HCEC 1CT (cell line): Measurements from ENCODE around the gene PANK3.
A peak's percentile ranks its signal among the peaks of the same experiment; 100 is the strongest.
"Not testable (repeated sequence)": the region's sequence is repeated elsewhere in the genome, so short reads cannot be mapped to it uniquely, and the experiment has no call there.

Source experiments
- DNase-seq: peaks from one replicate; pipeline ENCODE4 v3.0.0-alpha.2; 2017

The PANK3 gene

GRCh38 chr5:168549554-168549953 is 29.6 kb downstream of the PANK3 start:
- DNase-seq: no peak

GRCh38 chr5:168537176-168537575 is 42.0 kb downstream of the PANK3 start:
- no peak for DNase-seq

GRCh38 chr5:168534351-168534750 is 44.8 kb downstream of the PANK3 start:
- not testable (repeated sequence) for DNase-seq

DNA sequence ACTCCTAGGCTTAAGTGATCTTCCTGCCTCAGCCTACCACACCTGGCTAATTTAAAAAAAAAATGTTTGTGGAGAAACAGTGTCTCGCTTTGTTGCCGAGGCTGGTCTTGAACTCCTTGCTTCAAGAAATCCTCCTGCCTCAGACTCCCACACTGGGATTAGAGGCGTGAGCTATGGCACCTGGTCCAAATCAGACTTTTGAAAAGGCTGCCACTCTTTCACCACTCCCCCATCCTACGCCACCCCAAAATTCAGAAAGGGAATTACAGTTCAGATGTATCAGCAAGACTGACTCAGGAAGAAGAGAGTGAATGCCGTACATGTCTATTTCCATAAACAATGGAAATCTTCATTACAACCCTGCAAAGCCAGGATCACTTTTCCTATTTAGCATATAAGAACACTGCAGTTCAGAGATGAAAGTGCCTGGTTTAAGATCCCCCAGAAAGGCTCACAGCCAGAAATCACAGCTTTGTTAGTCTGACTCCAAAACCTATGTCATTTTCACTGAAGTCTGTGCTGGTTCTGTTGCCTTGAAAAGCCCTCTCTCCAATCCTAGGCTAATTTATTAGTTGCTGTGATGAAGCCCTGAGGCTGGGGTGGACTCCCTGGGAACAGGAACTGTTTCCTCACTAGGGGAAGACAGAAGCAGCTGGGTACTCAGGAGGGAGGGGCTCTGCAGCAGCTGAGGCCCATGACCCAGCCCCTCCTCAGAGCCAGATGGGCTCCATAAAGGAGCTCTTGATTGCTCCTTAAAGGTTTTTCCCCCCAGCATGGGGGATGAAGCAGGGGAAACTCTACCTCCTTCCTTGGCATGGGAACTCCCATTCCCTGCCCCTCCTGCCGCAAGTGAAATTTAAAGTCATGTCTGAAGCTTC is 46.9 kb downstream of the PANK3 start:
- no peak for DNase-seq

- DNase-seq: no peak
These were observed 48.0 kb downstream of the PANK3 start for GRCh38 chr5:168531191-168531590.

- peak; percentile 15 for DNase-seq
These were observed 48.5 kb downstream of the PANK3 start for GRCh38 chr5:168530621-168531150.

DNA sequence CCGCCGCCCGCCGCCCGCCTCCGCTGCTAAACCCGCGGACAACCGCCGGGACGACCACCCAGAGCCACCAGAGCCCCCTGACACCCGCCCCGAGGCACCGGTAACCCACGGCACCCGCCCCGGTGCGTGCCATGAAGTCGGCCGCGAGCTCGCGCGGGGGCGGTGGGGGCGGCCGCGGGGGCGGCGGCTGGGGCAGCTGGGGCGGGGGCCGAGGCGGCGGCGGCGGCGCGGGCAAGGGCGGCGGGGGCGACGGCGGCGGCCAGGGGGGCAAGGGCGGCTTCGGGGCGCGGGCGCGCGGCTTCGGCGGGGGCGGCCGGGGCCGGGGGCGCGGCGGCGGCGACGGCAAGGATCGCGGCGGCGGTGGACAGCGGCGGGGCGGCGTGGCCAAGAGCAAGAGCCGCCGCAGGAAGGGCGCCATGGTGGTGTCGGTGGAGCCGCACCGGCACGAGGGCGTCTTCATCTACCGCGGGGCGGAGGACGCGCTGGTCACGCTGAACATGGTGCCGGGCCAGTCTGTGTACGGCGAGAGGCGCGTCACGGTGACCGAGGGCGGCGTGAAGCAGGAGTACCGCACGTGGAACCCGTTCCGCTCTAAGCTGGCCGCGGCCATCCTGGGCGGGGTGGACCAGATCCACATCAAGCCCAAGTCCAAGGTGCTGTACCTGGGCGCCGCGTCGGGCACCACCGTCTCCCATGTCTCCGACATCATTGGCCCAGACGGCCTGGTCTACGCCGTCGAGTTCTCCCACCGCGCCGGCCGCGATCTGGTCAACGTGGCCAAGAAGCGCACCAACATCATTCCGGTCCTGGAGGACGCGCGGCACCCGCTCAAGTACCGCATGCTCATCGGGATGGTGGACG is 49.6 kb downstream of the PANK3 start:
- no peak for DNase-seq

DNA sequence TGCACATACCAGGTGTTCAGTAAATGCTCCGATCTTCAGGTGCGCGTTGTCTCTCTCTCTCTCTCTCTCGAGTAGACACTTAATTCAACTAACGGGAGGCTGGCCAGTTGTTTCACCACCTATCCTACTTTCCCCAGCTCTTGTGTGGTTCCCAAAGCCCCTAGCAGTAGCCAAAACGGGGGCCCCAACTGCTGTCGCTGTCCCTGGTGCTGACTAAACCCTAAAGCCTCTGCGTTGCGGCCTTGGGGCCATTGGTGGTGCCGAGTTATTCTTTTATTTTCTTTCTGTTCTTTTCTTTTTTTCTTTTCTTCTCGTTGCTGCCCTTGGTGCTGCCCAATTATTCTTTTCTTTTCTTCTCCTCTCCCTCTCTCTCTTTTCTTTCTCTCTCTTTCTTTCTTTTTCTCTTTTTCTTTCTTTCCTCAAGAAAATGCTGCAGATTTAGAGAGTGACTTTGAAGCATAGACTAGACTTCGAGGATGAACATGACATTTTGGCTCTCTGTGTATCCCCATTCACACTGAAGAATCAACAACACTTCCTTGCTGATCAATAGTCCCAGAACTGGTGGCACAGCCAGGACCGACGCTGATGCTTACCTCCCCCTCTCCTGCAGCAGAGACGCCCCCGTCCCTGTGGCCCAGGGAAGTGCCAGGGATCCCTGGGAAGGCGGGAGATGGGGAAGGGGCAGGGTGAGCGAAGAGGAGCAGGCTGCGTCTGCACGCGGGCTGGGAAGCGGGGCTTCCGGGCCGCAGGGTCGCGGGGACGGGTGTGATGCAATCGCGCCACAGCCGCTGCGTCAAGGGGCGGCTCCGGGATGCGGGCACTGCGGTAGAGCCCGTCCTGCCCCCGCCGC is 50.4 kb downstream of the PANK3 start, which contains the start of gene FBLL1:
Gene FBLL1, plus strand, starts transcription at position 785 of the 853 bp plus-strand sequence. CDS start 200 bp downstream, outside the sequence.
- no peak for DNase-seq

DNA sequence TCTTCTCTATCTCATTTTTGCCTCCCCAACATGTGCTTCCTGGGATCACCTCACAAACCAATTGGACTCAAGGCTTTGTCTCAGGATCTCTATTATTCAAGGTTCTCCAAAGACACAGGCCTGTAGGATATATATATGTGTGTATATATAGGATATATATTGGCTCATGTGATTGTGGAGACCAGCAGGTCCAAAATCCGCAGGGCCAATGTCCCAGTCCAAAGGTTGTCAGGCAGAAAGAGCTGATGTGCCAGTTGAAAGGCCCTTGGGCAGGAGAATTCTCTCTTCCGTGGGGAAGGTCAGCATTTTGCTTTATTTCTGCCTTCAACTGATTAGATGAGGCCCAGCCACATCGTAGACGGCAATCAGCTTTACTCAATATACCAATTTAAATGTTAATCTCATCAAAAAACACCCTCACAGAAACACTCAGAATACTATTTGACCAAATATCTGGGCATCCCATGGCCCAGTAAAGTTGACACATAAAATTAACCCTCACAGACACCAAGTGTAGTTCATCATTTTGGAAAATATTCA is 51.3 kb downstream of the PANK3 start:
- DNase-seq: no peak

DNA sequence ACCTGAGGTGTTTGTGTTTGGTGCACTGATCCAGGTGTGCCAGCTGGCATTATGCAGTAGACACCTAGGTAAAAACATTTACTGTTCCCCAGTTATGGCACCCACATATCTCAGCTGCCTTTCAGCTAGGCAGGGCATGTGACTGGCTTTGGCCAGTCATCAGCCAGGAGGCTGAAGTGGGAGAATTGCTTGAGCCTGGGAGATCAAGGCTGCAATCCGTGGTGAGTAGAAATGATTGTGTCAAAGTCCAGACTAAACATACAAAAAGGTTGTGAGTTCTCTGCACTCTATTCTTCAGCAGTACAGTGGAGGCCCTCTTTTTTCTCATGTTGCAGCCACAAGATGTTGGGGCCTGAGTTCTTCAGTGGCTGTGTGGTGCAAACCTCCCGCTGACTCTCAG is 53.3 kb downstream of the PANK3 start:
- no peak for DNase-seq

DNA sequence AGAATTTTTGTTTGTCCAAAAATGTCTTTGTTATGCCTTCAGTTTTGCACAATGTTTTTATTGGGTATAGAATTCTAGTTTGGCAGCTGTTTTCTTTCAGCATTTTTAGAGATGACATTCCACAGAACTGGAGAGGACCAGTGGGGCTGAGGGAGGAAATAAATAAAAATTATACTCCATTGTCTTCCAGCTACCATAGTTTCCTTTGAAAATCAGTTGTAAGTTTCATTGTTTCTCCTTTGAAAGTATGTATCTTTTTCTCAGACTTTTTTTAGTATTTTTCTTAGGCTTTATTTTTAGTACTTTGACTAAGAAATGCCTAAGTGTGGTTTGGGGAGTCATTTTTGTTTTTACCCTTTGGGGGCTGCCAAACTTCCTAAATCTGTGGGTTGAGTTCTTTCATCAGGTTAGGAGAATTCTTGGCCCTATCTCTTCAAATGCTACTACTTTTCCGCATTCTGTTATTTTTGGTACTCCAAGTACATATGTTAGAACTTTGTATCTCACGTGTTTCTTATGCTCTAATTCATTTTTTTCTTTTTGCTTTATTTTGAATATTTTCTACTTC is 65.2 kb downstream of the PANK3 start:
- no peak for DNase-seq

- no peak for DNase-seq
These were observed 76.5 kb downstream of the PANK3 start for GRCh38 chr5:168502563-168503237.
